Activated CD8-positive, alpha-beta memory T cell treated with anti-CD3 and anti-CD28 coated beads for 36 hours (primary cell): ENCODE data around the gene DUSP9. TPM values are rescaled to one million over a fixed set of nuclear protein-coding genes. Genes with fewer than 3 reads are reported as not detected.
"Not testable (repeated sequence)": the region's sequence is repeated elsewhere in the genome, so short reads cannot be mapped to it uniquely, and the experiment has no call there.

ENCODE experiments used
- CTCF ChIA-PET: fragments of 350-600 bp; sonication (Branson Sonifier 250); formaldehyde crosslinking; loops from one replicate; lab custom pipeline; 2021; ENCODE audit warnings: antibody characterized with exemption; lab: Charles Lee
- POLR2A ChIA-PET: fragments of 350-600 bp; sonication (Branson Sonifier 250); formaldehyde crosslinking; loops from one replicate; lab custom pipeline; 2021; ENCODE audit warnings: antibody characterized with exemption; lab: Charles Lee
- total RNA-seq, 2 experiments: library from RNA; stranded (reverse); gene quantifications; one replicate each; pipeline ENCODE4 v1.2.3, GENCODE V29; 2021

DUSP9 gene
- total RNA-seq, 2 experiments from 2014 or later, result 0.11 to 0.15 TPM

- ChIA-PET POLR2A (interaction anchor here (0.5 kb wide), 1 partner anchor 11 kb away, joined by 5 read pairs; no protein-coding TSS in a partner anchor), CTCF (no interaction called here)
These were observed 49.1 kb downstream of the DUSP9 start for GRCh38 chrX:153696100-153696499.

DNA sequence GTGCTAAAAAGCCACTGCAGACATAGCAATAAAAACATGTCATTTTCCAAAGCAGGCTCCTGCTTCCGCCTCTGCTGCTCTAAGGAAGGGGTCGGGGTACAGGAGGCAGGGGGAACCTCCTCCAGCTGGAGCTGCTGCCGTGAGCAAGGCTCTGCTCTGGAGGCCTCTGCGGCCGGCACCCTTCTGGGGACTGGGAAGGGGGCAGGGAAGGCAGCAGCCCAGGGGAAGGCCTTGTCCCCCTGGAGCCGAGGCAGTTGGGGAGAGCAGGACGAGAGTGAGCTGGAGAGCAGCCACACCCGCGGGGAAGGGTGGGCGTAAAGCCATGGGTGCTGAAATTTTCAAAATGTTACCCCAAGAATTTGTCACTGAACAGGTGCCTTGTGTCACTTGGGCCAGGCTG is 49.5 kb downstream of the DUSP9 start:
- CTCF ChIA-PET, POLR2A ChIA-PET: not testable (repeated sequence)

- POLR2A ChIA-PET, CTCF ChIA-PET: not testable (repeated sequence)
These were observed 50.2 kb downstream of the DUSP9 start for GRCh38 chrX:153696986-153697722.

DNA sequence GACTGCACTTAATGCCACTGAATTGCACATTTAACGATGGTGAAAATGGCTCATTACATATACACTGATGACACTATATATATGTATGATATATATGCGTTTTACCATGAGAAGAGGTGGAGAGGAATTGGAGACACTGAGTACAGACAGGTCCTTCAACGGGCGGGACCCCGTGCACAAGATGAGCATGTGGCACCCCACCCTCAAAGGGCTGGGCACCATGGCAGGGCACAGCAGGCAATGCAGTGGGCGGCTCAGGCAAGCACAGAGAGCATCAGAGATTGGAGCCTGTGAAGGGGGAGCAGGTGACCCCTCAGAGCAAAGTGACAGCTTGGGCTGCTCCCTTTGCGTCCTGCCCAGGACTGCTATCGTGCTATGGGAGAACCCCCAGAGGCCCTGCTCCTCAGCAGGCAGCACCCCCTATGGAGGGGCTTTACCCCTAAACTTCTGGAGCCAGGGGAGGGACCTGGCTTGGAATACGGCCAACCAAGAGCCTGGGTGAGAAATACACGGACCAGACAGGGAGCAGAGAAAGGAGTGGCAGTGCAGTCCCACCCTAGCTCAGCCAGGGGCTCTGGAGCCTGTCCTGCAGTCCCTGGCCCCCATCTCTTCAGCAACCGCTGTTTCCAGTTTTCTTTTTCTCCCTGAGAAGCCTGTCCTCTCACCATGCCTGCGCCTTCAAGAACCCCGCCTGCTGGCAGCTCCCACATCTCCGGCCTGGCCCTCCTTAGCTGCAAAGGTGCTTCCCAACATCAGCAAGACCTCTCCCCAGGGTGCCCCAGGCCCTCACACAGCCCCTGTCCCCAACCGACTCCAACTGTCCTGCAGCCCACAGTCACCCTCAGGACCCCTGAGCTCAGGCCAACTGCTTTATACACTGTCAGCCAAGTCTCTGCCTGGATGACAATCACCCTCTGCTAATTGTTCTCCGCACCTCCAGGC is 51.2 kb downstream of the DUSP9 start:
- CTCF ChIA-PET, result no interaction called here
- POLR2A ChIA-PET, result no interaction called here

- POLR2A ChIA-PET, CTCF ChIA-PET: not testable (repeated sequence)
These were observed 52.3 kb downstream of the DUSP9 start for GRCh38 chrX:153699210-153699783.

DNA sequence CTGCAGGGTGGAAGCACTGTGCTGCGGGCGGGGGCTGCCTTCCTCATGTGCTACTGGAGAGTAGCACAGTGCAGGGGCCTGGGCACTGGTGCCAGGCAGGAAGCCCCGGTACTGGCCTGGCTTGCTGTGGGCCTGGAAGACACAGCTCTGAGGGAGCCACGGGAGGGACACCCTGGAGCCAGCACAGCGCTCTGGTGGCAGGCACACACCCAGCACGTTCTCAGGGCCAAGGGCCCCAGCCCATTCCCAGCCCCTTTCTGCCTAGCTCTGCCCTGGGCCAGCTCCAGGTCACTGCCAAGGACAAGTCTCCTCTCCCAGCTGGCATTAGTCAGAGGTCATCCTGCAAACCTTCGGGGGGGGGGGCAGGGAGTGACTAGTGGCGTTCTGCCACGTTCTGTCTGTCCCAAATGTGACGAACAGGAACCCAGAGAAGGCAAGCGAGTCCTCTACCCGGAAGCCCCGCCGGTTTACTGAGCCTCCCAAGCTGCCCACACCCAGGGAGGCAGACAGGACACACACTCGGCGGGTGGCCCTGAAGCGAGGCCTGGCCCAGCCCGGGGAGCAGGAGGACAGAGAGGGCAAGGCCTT is 52.9 kb downstream of the DUSP9 start:
- POLR2A ChIA-PET, CTCF ChIA-PET: not testable (repeated sequence)

- POLR2A ChIA-PET, result no interaction called here
- CTCF ChIA-PET, result no interaction called here
These were observed 53.5 kb downstream of the DUSP9 start for GRCh38 chrX:153700376-153700945.

Other genes with a start within 250 kb of the DUSP9 start
- not detected for gene PNMA6E, start 245.9 kb upstream of the DUSP9 start, total RNA-seq
- 1 to 10 TPM; 1.8 to 2.0 TPM for gene ZFP92, start 235.7 kb upstream of the DUSP9 start, total RNA-seq
- 1 to 10 TPM; 1.7 to 1.9 TPM for gene TREX2, start 201.1 kb upstream of the DUSP9 start, total RNA-seq
- gene HAUS7, start 176.6 kb upstream of the DUSP9 start, total RNA-seq, result 10 to 100 TPM; 69.2 to 72.2 TPM
- gene BGN, start 152.2 kb upstream of the DUSP9 start, total RNA-seq, result not detected
- not detected for gene ATP2B3, start 129.6 kb upstream of the DUSP9 start, total RNA-seq
- gene CCNQ, start 48.1 kb upstream of the DUSP9 start, total RNA-seq, result 10 to 100 TPM; 28.0 to 31.7 TPM
- not detected for gene PNCK, start 26.6 kb downstream of the DUSP9 start, total RNA-seq
- gene SLC6A8, start 40.7 kb downstream of the DUSP9 start, total RNA-seq, result under 1 TPM; 0.63 to 0.80 TPM
- 100 to 1,000 TPM; 145 to 150 TPM for gene BCAP31, start 77.2 kb downstream of the DUSP9 start, total RNA-seq
- 1 to 10 TPM; 3.5 to 4.4 TPM for gene ABCD1, start 77.7 kb downstream of the DUSP9 start, total RNA-seq
- gene PLXNB3, start 117.0 kb downstream of the DUSP9 start, total RNA-seq, result under 1 TPM; 0.48 to 0.63 TPM
- gene SRPK3, start 133.8 kb downstream of the DUSP9 start, total RNA-seq, result not detected
- gene IDH3G, start 147.2 kb downstream of the DUSP9 start, total RNA-seq, result 10 to 100 TPM; 52.7 to 55.6 TPM
- gene SSR4, start 147.5 kb downstream of the DUSP9 start, total RNA-seq, result 100 to 1,000 TPM; 155 to 163 TPM
- under 1 TPM; 0.94 to 0.99 TPM for gene PDZD4, start 183.3 kb downstream of the DUSP9 start, total RNA-seq
- under 1 TPM; 0.19 to 0.31 TPM for gene L1CAM, start 239.0 kb downstream of the DUSP9 start, total RNA-seq